ENCODE measurements around the gene NEK11.

The NEK11 gene

DNA sequence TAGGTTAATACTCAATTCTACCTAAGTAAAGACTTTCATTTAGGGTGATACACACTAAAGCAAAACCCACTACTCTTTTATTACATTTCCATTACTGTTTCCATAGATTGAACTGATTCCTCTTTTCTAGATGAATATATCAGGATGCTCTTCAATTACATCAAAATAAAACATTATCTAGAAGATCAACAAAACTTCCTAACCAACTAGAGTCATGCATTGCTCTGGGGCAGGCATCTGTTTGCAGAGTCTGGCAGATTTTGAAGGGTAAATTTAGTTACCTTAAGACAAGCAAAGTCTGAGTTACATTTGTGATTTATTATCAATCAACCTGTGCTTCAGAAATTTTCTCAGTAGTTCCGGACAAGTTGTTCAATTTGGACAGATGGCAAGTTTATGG is 117.1 kb downstream of the NEK11 start:
- DNase-seq, result no peak

DNA sequence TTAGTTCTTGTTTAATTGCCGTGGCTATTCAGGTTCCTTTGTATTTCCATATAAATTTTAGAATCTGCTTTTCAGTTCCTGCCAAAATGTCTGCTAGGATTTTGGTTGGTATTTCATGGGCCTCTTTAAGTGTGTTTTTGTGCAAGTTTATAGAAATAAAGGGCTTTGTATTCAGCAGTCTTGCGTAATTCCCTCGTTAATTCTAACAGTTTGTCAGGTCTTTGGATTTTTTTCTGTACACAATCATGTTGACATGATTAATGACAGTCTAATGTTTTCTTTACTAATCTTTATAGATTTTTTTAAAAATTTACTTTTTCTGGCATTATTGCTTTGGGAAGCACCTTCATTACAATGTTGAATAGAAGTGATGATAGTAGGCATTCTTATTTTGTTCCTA is 120.9 kb downstream of the NEK11 start:
- no peak for DNase-seq

DNA sequence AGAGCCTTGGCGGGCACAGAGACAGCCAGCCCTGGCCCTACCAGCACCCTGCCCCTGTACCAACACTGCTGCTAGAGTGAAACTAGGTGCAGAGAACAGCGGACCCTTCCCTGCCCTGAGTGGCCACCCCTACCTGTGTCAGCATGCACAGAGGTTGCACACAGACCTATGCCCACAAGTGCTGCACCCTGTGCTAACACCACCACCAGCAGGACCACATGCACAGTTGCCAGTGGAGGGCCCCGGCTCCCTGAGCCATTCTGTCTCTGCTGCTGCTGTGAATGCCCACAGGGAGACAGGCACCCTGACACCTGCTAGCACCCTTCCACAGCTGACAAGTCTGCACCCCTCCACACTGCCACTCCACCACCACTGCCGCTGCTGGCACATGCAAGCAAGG is 131.8 kb downstream of the NEK11 start:
- no peak for DNase-seq

DNA sequence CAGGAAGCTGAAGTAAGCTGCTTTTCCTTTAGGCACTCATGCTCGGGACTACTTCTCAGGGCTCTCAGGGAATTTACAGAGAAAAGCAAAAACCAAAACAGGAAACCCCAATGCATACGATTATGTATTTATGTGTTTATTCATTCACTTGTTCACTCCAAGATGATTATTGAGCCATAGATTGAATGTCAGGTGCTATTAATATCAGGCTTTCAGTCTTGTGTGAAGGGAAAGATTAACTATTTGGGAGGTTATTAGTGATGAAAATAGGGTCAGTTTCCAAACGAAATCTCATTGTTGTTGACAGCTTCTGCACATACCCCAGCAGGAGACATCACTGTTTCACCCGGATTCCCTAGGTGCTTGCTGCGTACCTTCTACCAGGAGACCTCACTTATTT is 135.8 kb downstream of the NEK11 start:
- no peak for DNase-seq

DNA sequence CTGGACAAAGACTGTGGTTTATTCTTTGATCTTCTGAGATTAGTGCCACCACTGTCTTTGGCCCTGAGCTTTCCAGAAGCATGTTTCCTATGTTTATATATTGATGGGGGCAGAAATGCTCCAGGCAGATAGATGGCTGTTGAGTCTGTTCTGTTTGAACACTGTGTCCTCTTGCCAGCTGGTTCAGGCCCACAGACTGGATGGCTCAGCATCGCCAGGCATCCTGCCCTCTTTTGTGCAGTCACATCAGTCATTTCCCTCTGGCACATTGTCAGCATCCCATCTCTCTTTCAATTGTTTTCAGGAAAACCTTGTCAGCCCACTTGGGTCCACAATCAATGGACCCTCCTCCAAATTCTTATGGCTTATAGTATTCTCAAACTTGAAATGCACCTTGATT is 141.2 kb downstream of the NEK11 start:
- DNase-seq, result no peak

DNA sequence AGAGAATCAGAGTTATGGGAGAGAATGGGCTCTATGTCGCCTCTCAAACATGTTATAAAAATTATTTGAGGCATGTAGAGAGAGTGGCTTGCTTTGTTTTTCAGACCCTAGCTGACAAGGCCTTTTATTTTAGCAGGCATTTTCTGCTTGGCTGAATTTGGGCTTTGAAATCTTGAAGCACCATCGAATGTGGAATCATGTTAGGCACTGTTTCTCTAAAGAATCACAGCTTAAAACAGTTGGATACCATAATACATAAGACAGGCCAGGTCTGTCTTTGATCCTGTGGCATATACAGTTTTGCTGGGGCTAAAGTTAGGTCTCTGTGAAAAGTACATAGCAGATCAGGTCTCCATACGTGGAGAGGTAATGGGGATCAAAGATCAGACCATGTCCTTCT is 142.7 kb downstream of the NEK11 start:
- DNase-seq, result no peak

DNA sequence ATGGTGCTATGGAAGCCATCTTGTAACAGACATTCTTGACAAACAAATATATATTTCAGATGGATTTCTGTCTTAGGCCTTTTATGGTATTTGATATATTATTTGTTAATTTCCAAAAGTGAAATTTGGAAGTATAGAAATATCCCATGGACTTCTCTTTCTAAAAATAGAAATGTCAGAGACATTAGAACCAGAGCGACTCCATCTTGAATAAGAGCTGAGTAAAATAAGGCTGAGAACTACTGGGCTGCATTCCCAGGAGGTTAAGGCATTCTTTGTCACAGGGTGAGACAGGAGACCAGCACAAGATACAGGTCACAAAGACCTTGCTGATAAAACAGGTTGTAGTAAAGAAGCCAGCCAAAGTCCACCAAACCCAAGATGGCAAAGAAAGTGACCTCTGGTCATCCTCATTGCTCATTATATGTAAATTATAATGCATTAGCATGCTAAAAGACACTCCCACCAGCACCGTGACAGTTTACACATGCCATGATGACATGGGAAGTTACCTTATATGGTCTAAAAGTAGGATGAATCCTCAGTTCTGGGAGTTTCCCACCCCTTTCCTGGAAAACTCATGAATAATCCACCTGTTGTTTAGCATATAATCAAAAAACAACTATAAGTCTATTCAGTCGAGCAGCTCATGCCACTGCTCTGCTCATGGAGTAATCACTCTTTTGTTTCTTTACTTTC is 146.0 kb downstream of the NEK11 start:
- no peak for DNase-seq

DNA sequence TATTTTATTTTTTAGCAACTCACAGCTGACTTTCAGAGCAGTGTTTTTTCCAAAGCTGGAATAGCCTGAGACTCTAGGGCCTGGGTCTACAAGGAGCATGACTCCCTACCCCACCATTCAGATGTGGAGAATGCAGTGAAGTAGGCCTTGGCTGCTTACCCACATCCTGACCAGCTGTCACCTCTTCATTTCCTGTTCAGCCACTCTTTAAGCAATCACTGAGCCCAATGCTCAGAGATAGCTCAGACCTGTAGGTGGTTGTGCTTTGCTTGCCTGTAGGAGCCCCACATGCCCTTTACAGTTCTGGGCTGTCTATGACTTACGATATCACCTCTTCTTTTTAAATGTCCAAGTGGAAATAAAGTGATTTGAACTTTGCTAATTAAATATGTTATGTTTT is 148.1 kb downstream of the NEK11 start:
- peak; percentile 69 for DNase-seq

DNA sequence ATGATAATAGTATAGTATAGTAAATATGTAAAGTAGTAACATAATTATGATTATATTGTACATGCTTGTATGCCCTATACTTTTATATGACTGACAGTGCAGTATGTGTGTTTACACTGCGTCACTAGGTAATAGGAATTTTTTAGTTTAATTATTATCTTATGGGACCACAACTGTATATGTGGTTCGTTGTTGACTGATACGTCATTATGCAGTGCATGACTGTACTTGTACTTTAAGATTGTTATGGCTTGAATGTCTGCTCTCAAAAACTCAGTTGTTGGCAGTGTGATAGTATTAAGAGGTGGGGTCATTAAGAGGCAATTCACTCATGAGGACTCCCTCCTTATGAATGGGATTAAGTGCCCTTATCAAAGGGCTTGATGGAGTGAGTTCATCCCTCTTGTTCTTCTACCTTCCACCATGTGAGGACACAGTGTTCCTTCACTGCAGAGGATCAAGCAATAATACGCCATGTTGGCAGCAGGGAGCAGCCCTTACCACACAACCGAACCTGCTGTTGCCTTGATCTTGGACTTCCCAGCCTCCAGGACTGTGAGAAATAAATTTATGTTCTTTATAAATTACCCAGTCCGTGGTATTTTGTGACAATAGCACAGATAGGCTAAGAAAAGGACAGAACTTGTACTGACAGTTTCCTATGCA is 152.2 kb downstream of the NEK11 start:
- DNase-seq, result no peak

DNA sequence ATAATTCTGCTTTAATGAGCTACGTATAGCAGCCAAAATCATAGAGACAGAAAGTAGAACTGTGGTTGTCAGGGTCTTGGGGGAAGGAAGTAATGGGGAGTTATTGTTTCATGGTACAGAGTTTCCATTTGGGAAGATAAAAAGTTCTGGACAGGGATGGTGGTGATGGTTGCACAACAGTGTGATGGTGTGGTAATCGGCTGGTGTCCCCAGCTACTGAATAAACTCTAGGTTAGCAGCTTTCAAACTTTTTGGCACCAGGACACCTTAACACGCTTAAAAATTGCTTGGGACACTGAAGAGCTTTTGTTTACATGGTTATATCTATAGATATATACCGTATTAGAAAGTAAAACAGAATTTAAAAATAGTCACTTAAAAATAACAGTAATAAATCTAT is 166.0 kb downstream of the NEK11 start:
- DNase-seq, result no peak

DNA sequence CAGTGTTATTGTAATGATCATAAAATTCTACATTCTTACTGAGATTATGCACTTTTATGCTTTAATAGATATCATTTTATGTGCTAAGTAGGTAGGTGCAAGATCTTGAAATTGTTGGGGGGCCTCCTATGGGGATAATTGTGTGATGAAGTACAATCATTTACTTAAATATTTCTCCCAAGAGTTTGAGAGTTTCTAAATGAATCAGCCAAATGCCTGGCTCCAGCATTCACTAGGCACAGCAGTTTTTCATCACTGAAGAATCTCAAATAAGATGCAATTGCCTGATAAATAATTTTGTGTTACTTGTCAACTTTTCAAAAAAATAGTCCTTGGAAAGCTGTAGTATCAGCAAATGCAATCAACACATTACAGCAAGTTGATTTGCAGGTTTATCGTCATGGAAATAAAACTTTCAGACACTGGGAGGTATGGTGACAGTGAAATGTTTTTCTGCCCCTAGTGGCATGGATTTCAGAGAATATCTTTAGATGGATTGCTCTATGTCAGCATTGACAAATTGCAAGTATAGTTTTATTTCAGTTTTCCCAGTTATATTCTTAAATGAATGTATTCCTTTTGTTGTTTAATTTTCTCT is 167.1 kb downstream of the NEK11 start:
- DNase-seq, result peak; percentile 22

DNA sequence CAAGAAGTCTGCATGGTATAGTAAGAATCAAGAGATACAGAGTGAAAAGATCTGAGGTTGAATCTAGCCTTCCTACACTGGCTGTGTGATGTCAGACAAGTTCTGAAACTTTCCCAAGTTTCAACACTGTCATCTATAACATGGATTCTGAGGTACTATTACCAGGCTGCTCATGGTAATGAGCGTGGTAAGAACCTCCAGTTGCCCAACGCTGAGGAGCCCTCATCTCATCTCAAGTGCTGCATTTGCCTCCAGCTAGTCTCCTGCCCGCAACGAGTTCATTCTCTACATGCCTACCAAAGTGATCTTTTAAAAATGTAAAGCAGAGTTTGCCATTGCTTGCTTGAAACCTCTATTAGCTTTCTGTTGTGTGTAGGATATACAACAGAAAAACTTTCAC is 168.1 kb downstream of the NEK11 start:
- no peak for DNase-seq

DNA sequence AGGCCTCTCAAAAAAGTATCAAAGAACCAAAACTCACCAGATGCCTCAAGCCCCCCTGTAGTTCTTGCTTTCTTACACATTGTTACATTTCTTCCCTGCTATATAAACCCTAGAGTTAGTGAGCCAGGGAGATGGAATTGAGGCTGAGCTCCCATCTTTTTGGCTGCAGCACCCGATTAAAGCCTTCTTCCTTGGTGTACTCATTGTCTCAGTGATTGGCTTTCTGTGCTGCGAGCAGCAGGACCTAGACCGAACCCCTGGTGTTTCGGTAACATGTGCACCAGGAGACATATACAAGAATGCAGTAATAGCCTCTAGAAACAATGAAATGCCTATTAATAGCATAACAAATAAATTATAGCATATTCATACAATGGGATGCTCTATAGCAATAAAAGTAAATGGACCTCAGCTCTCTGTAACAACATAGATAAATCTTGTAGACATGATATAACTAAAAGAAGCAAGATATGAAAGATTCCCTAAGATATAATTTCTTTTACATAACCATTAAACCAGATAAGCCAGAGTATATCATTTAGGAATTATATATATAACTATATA is 174.0 kb downstream of the NEK11 start:
- no peak for DNase-seq

DNA sequence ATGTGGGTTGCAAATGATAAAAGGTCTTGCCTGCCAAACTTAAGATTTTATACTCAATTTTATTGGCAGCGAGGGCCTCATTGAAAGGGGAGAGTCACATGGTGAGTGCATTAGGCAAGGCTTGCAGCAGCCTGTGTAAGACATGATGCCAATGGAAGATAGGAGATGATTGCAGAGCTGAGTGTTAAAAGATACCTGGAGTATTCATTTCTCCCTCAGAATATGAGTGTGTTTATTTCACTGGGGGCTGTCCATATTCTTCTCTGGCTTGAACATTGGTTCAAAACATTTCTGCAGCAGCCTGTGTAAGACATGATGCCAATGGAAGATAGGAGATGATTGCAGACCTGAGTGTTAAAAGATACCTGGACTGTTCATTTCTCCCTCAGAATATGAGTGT is 189.7 kb downstream of the NEK11 start:
- no peak for DNase-seq

DNA sequence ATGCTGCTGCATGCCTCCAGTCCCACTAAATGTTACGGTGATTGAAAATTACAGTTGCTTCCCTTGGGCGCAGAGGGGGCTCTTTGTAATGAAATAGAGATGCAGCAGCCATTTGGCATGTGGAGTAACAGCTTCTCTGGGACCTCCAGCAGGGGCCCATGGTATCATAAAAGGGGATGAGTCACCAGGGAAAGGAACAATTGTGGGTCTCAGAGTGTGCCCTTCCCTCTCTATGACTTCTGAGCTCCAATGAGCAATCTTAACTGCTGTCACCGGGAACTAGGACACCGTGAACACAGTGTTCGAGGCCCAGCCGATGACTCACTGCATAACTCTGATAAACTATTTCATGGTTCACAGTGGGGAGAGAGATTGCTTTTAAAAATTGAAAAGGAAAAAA is 190.1 kb downstream of the NEK11 start:
- peak; percentile 20 for DNase-seq

DNA sequence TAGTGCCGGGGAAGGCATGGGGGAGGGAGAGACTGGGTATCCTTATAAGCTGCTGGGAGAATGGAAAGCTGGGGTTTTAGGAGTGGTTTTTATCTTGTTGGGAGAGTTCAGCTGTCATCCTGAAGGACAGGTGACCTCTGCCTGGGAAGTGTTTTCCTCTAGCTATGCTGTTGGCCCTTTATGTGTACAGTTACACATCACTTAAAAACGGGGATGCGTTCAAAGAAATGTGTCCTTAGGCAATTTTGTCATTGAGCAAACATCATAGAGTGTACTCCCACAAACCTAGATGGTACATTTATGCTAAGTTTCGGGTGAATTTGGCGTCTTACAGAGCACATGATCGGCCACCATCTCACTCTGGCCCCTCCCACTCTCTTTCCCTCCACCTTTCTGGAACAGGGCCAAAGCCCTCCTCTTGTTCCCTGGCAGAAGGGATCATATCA is 190.6 kb downstream of the NEK11 start:
- DNase-seq, result no peak

DNA sequence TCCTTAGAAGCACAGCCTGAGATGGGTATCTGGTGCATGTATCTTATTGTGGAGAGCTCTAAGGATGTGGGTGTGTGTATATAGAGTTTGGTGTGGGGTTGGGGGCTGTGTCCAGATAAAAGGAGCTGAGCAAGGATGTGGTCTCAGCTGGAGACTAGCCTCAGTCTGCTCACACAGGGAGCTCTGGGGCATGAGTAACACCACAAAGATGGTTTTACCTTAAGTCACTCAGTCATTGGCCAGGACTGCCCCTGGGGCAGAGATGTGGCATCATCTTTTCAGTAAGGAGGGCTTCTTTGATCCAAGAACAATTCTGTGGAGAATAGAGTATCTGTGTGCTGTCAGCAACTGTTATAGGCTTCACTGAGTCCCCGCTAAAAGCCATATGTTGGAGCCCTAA is 191.5 kb downstream of the NEK11 start:
- peak; percentile 18 for DNase-seq

DNA sequence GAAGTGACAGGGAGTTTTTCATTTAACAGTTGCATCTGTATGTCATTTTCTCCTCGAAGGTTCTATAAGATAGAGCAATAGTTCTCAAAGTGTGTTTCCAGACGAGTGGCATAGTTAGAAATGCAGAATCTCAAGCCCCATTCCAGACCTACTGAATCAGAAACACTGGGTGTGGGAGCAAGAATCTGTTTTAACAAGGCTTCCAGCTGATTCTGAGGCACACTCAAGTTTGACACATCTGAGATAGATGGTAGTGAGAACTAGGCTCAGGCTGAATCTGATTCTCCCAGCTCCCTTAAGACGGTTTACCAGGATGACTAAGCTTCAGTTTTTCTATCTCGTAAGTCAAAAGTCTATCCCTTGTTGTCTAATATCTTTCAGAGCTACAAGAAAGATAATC is 195.1 kb downstream of the NEK11 start:
- DNase-seq, result no peak

DNA sequence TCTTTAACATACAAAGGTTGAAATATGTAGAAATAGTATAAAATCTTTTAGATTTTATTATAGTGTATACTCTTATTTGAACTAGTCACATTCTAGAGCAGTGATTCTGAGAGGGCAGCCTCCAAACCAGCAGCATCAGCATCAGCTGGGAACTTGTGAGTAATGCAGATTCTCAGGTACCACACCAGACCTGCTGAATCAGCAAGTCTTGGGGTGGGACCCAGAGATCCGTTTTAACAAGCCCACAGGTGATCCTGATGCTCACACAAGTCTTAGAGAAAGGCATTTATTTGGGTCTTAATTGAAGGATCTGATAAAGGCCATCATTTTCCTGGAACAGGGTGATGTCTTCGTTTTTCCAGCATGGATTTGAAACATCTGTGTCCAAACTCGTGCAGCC is 195.9 kb downstream of the NEK11 start:
- no peak for DNase-seq

DNA sequence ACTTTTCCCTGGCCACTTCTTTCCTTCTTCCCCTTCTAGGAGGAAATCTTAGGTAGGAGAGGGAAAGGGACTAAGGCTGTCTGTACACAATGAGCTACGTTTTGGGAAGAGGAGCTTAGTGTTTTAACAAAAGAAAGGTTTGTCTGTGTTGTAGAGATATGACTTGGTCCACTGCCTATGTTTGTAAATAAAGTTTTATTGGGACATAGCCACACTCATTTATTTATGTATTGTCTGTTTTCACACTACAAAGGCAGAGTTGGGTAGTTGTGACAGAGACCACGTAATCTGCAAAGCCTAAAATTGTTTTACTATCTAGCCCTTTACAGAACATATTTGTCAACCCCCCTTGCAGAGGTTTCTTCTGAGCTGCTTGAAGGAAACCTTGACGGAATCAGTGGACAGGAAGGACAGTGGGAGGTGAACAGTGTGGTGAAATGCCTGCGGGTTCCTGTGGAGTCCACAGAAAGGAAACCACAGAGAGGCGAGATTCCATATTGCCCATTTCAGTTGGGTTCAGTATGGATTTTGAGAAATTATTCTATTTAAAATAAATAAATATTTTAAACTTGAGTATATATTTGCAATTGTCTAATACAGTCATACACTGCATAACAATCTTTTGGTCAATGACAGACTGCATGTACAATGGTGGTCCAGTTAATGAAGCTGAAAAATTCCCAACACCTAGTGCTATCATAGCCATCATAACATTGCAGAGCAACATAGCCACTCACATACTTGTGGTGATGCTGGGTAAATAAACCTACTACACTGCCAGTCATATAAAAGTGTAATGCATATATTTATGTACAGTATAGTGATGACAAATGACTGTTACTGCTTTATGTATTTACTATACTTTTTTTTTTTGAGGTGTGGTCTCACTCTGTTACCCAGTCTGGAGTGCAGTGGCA is 197.0 kb downstream of the NEK11 start:
- peak; percentile 48 for DNase-seq

DNA sequence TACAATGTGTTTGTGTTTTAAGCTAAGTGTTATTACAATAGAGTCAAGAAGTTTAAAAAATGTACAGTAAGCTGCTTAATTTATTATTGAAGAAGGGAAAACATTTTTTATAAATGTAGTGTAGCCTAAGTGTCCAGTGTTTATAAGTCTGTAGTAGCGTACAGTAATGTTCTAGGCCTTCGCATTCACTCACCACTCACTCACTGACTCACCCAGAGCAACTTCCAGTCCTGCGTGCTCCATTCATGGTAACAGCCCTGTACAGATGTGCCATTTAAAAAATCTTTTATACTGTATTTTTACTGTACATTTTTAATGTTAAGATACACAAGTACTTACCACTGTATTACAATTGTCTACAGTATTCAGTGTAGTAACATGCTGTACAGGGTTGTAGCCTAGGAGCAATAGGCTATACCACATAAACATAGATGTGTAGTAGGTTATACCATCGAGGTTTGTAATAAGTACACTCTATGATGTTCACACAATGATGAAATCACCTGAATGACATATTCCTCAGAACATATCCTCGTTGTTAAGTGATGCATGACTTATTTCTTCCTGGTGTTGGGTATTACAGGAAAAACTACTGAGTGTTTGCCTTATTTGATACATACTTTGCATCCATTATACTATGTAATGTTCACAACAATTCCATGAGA is 198.3 kb downstream of the NEK11 start:
- DNase-seq, result no peak

DNA sequence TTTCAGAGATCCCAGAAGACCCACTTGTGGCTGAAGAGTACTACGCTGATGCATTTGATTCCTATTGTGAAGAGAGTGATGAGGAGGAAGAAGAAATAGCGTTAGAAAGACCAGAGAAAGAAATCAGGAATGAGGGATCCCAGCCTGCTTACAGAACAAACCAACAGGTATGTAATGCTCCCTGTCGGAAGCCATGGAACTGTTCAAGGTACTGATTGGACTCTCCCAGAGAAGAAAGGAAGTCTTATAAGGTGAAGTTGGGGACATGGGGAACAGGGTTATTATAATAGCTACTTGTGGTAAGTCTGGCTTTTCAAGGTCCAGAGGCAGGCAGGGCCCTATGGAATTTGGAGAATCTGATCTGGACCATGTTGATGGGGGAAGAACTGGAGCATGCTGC is 201.8 kb downstream of the NEK11 start:
- DNase-seq, result no peak
